Islet precursor cell (in vitro differentiated cells): ENCODE results near the gene HASPIN.

Experiments used
- DNase-seq: peaks from one replicate; pipeline ENCODE4 v3.0.0-alpha.2; 2018

HASPIN gene

GRCh38 chr17:3723556-3724377, at the start of gene HASPIN:
TSS of gene HASPIN (plus strand) at chr17:3723903. CDS start at chr17:3723936, 33 bp downstream.
- peak; percentile 95 for DNase-seq

GRCh38 chr17:3675886-3676285, 47.8 kb upstream of the HASPIN start:
- peak; percentile 56 for DNase-seq

- DNase-seq, result peak; percentile 88
Observed at GRCh38 chr17:3678095-3678820, 45.4 kb upstream of the HASPIN start.

- peak; percentile 56 for DNase-seq
Observed at GRCh38 chr17:3678821-3679530, 44.7 kb upstream of the HASPIN start.

- DNase-seq, result peak; percentile 57
Observed at GRCh38 chr17:3679531-3680126, 44.1 kb upstream of the HASPIN start.

GRCh38 chr17:3681057-3681456, 42.6 kb upstream of the HASPIN start:
- DNase-seq, result peak; percentile 43

- peak; percentile 56 for DNase-seq
Observed at GRCh38 chr17:3681565-3681964, 42.1 kb upstream of the HASPIN start.

GRCh38 chr17:3682033-3682432, 41.7 kb upstream of the HASPIN start:
- DNase-seq, result peak; percentile 46

GRCh38 chr17:3683054-3683511, 40.6 kb upstream of the HASPIN start:
- DNase-seq, result peak; percentile 72

- DNase-seq, result no peak
Observed at GRCh38 chr17:3685174-3685573, 38.5 kb upstream of the HASPIN start.

GRCh38 chr17:3688027-3688553, 35.6 kb upstream of the HASPIN start:
- DNase-seq, result peak; percentile 60

- no peak for DNase-seq
Observed at GRCh38 chr17:3688852-3689261, 34.8 kb upstream of the HASPIN start.

GRCh38 chr17:3689262-3690093, 34.2 kb upstream of the HASPIN start:
- DNase-seq, result no peak

- DNase-seq, result peak; percentile 62
Observed at GRCh38 chr17:3690094-3690715, 33.5 kb upstream of the HASPIN start.

GRCh38 chr17:3691617-3692067, 32.1 kb upstream of the HASPIN start:
- peak; percentile 65 for DNase-seq

- no peak for DNase-seq
Observed at GRCh38 chr17:3692346-3692745, 31.4 kb upstream of the HASPIN start.

- DNase-seq, result no peak
Observed at GRCh38 chr17:3693141-3693540, 30.6 kb upstream of the HASPIN start.

GRCh38 chr17:3693829-3694231, 29.9 kb upstream of the HASPIN start:
- no peak for DNase-seq

GRCh38 chr17:3695129-3695722, 28.5 kb upstream of the HASPIN start:
- DNase-seq, result peak; percentile 62

GRCh38 chr17:3695723-3696411, 27.8 kb upstream of the HASPIN start, which contains the start of gene P2RX5:
TSS of gene P2RX5 (minus strand) at chr17:3696155. CDS start at chr17:3696005, 150 bp downstream.
- DNase-seq, result peak; percentile 87
